22Rv1 (cell line): ENCODE data around the gene SP8.
A peak's percentile ranks its signal among the peaks of the same experiment; 100 is the strongest.

ENCODE experiments used
- CTCF ChIP-seq: fragments of 450-650 bp; IDR thresholded peaks from 2 replicates; pipeline ENCODE4 v1.5.1; 2017; ENCODE audit warnings: mild to moderate bottlenecking
- ZFX ChIP-seq: fragments of 450-650 bp; IDR thresholded peaks from 2 replicates; pipeline ENCODE4 v1.6.1; 2017; ENCODE audit warnings: antibody characterized with exemption, borderline replicate concordance

GRCh38 chr7:20778063-20778721, 8.5 kb downstream of the SP8 start:
- peak; percentile 95 for TF ChIP-seq CTCF
- TF ChIP-seq ZFX, result no peak
